WTC11 (cell line): ENCODE results near the gene FMNL2. TPM values are rescaled to one million over a fixed set of nuclear protein-coding genes. Genes with fewer than 3 reads are reported as not detected.

ENCODE experiments used
- ATAC-seq: fragments of 200-7000 bp; cut with Tn5 transposase; 2 replicates; pipeline ENCODE4 v1.10.0; 2021; ENCODE audit warnings: mild to moderate bottlenecking, moderate library complexity
- CTCF ChIA-PET: fragments of 300-600 bp; sonication (Branson Sonifier 250); formaldehyde crosslinking; loops from one replicate; lab custom pipeline; 2021; ENCODE audit warnings: antibody characterized with exemption; lab: Charles Lee
- POLR2A ChIA-PET: fragments of 350-600 bp; sonication (Branson Sonifier 250); formaldehyde crosslinking; loops from one replicate; lab custom pipeline; 2021; ENCODE audit warnings: antibody characterized with exemption; lab: Charles Lee
- DNase-seq: peaks from one replicate; pipeline ENCODE4 v3.0.0; 2021; ENCODE audit warnings: low spot score
- H3K27ac Mint-ChIP-seq: 2 replicates; pipeline ENCODE4 v1.8.0; 2021; ENCODE audit warnings: mixed read lengths
- H3K27me3 Mint-ChIP-seq: 2 replicates; pipeline ENCODE4 v1.8.0; 2021; ENCODE audit warnings: low read depth, mild to moderate bottlenecking, moderate library complexity, mixed read lengths
- H3K36me3 Mint-ChIP-seq: 2 replicates; pipeline ENCODE4 v1.8.0; 2021; ENCODE audit warnings: mixed read lengths
- H3K4me1 Mint-ChIP-seq: 2 replicates; pipeline ENCODE4 v1.8.0; 2022; ENCODE audit warnings: mixed read lengths
- H3K4me3 Mint-ChIP-seq: 2 replicates; pipeline ENCODE4 v1.8.0; 2021; ENCODE audit warnings: mild to moderate bottlenecking, moderate library complexity, mixed read lengths
- H3K9me3 Mint-ChIP-seq: 2 replicates; pipeline ENCODE4 v1.8.0; 2021; ENCODE audit warnings: mixed read lengths
- CREB1 ChIP-seq: sonication (generic); formaldehyde crosslinking; IDR thresholded peaks from 2 replicates; pipeline ENCODE4 v1.8.0; 2023; ENCODE audit warnings: mild to moderate bottlenecking, missing genetic modification reagents
- CREM ChIP-seq: sonication (generic); formaldehyde crosslinking; IDR thresholded peaks from 2 replicates; pipeline ENCODE4 v1.8.1; 2022; ENCODE audit warnings: mild to moderate bottlenecking, missing genetic modification reagents, moderate library complexity
- ETV6 ChIP-seq: sonication (generic); formaldehyde crosslinking; IDR thresholded peaks from 2 replicates; pipeline ENCODE4 v1.8.1; 2022; ENCODE audit warnings: mild to moderate bottlenecking, missing genetic modification reagents
- FOXP4 ChIP-seq: sonication (generic); formaldehyde crosslinking; IDR thresholded peaks from 2 replicates; pipeline ENCODE4 v1.8.0; 2022; ENCODE audit warnings: mild to moderate bottlenecking, missing genetic modification reagents
- GTF2I ChIP-seq: fragments of 250-450 bp; sonication (Bioruptor Pico); conservative IDR thresholded peaks from 2 replicates; pipeline ENCODE4 v1.4.0; 2021; ENCODE audit warnings: mild to moderate bottlenecking
- HMGA2 ChIP-seq: fragments of 250-450 bp; sonication (Bioruptor Pico); IDR thresholded peaks from 2 replicates; pipeline ENCODE4 v1.4.0; 2021; ENCODE audit warnings: mild to moderate bottlenecking, moderate library complexity
- MLX ChIP-seq: sonication (generic); formaldehyde crosslinking; IDR thresholded peaks from 2 replicates; pipeline ENCODE4 v1.8.1; 2023; ENCODE audit warnings: mild to moderate bottlenecking, missing genetic modification reagents, moderate library complexity
- SMAD3 ChIP-seq: sonication (generic); formaldehyde crosslinking; IDR thresholded peaks from 2 replicates; pipeline ENCODE4 v1.8.0; 2022; ENCODE audit warnings: missing genetic modification reagents, mild to moderate bottlenecking, borderline replicate concordance
- USF2 ChIP-seq: sonication (generic); formaldehyde crosslinking; IDR thresholded peaks from 2 replicates; pipeline ENCODE4 v1.8.1; 2023; ENCODE audit warnings: mild to moderate bottlenecking, missing genetic modification reagents, moderate library complexity
- ZNF416 ChIP-seq: fragments of 250-450 bp; sonication (Bioruptor Pico); IDR thresholded peaks from 2 replicates; pipeline ENCODE4 v1.9.0; 2021; ENCODE audit warnings: mild to moderate bottlenecking, inconsistent platforms
- ZNF532 ChIP-seq: fragments of 250-450 bp; sonication (Bioruptor Pico); IDR thresholded peaks from 2 replicates; pipeline ENCODE4 v1.9.0; 2021; ENCODE audit warnings: mild to moderate bottlenecking, borderline replicate concordance
- total RNA-seq: library from RNA; stranded (reverse); gene quantifications from 3 replicates; pipeline ENCODE4 v1.2.3, GENCODE V29; 2021
- TF ChIP-seq, protein P1 (sequence below): sonication (generic); formaldehyde crosslinking; IDR thresholded peaks from 2 replicates; pipeline ENCODE4 v1.8.0; 2022; ENCODE audit warnings: mild to moderate bottlenecking, missing genetic modification reagents

Gene FMNL2
- total RNA-seq, 1 experiment from 2014 or later = 43.0 TPM

DNA sequence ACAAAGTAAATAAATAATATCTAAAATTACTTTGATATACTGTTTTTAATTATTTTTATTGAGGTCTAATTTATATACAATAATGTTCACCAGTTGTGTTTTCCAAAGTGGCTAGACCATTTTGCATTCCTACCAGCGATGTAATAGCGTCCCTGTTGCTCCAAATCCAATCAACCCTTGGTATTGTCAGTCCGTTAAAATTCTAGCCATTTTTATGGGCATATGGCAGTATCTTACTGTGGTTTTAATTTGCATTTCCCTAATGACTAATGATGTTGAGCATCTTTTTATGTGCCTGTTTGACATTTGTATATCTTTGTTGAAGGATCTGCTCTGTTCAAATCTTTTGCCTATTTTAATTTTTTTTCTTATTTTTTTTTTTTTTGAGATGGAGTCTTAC, 197.3 kb downstream of the FMNL2 start (continued):
- TF ChIP-seq ZNF532 (CRISPR knock-in tag) (no peak), ETV6 (CRISPR knock-in tag) (no peak), HMGA2 (no peak), USF2 (CRISPR knock-in tag) (no peak), GTF2I (CRISPR knock-in tag) (no peak)
- TF ChIP-seq, all 79 proteins: peak for 0

DNA sequence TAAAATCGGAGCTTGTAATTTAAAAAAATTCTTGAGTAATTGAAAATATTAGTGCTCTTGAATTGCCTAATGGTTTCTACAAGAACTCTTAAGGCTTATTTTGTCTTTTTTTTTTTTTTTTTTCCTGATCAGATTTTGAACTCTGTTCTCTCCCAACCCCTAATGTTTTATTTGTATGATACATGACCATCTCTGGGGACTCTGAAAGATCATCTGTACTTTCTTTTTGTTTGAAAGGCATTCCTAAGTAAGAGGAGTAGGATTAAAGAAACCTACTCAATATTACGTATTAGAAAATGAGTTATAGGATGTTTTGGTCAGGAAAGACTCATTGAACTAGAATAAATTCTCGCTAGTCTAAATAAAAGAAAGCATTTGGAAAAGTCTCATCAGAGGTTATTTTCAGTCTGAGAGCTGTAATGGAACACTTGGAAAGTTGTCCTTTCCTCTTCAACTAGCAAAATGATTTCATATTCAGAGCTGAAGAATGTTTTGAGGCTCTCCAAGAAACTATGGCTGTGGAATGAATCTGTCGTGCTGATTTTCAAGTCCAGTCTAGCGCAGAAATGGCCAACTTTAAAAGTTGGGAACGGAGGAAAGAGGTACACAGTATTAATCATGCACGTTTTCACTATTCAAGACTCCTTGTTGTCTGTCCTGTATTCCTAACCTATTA, 199.6 kb downstream of the FMNL2 start:
- Mint-ChIP-seq H3K9me3 (peaks cover 4% of the 10 kb centered on the region; the same call in 1 of the 2 replicates), H3K4me3 (no peak overlapping the region), H3K4me1 (peaks cover 15% of the 10 kb centered on the region), H3K27ac (no peak overlapping the region), H3K27me3 (no peaks in the 10 kb centered on the region), H3K36me3 (no peaks in the 10 kb centered on the region)
- DNase-seq (no peak), ATAC-seq (no peak)
- no peak for TF ChIP-seq CREM
- TF ChIP-seq, protein P1, sequence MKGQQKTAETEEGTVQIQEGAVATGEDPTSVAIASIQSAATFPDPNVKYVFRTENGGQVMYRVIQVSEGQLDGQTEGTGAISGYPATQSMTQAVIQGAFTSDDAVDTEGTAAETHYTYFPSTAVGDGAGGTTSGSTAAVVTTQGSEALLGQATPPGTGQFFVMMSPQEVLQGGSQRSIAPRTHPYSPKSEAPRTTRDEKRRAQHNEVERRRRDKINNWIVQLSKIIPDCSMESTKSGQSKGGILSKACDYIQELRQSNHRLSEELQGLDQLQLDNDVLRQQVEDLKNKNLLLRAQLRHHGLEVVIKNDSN = no peak
- CTCF ChIA-PET = interaction anchor here (0.6 kb wide), 1 partner anchor 22 kb away, joined by 7 read pairs; no protein-coding TSS in a partner anchor
- POLR2A ChIA-PET = interaction anchor here (0.6 kb wide), 1 partner anchor 133 kb away, joined by 5 read pairs; no protein-coding TSS in a partner anchor

DNA sequence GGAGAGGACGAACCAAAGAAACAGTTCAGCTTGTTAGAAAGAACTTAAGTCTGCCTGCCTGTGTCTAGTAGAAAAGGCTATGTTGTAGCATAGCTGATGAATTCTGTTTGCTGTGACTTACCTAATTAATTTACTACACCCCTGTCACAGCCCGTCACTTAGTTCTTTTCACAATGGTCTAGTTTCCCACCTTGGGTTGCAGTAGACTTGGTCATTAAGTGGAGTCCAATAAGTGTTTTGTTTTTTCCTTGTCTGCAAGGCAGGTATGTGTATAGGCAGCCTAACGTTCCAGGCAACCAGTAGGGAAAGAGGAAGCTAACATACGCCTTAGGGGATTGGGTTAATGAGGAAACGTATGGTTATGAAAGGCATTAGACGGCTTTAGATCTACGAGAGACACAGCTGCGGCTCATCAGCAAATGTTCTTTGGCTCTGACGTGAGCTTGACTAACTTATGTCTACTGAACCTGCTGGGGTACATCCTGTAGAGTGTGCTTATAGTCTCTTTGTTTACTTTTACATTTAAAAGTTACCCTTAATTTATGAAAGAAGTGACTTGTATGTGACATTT, 202.2 kb downstream of the FMNL2 start:
- CTCF ChIA-PET = interaction anchor here (1.3 kb wide), 1 partner anchor 99 kb away, joined by 4 read pairs; no protein-coding TSS in a partner anchor
- peak overlapping the region; percentile 66; the same call in 1 of the 2 replicates for H3K27ac Mint-ChIP-seq
- POLR2A ChIA-PET = no interaction called here

More for the DNA sequence above, 202.2 kb downstream of the FMNL2 start:
- H3K4me1 Mint-ChIP-seq = peaks cover 13% of the 10 kb centered on the region
- H3K4me3 Mint-ChIP-seq = no peak overlapping the region
- DNase-seq (no peak), ATAC-seq (no peak)
- no peaks in the 10 kb centered on the region for H3K36me3 Mint-ChIP-seq
- TF ChIP-seq GTF2I (CRISPR knock-in tag) = no peak
- no peak for TF ChIP-seq USF2 (CRISPR knock-in tag)
- TF ChIP-seq SMAD3 (CRISPR knock-in tag) = no peak
- no peak for TF ChIP-seq CREB1 (CRISPR knock-in tag)
- no peak for TF ChIP-seq ZNF416 (CRISPR knock-in tag)
- no peak for TF ChIP-seq MLX (CRISPR knock-in tag)
- no peak for TF ChIP-seq FOXP4
- H3K9me3 Mint-ChIP-seq = peaks cover 4% of the 10 kb centered on the region; the same call in 1 of the 2 replicates
- H3K27me3 Mint-ChIP-seq = no peaks in the 10 kb centered on the region
